ENCODE measurements around the gene SLC7A9.

The SLC7A9 gene

DNA sequence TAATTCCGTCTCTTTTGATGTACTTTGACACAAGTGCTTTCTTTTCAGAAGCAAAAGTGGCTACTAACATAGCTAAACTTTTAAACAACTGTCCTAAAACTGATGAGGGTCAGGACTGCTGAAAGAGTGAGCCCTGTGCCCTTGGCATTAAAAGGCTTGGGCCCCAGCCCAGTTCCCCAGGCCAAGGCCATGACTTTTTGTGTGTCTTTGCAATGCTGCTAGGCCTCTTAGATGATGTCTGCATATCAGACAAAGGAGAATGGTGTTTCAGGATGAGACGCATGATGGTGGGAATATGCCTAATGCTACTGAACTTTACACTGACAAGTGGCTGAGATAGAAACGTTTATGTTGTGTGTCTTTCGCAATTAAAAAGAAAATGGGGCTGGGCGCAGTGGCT is 38.0 kb downstream of the SLC7A9 start:
- Histone ChIP-seq H3K36me3 (ENCODE audit: control insufficient read depth, insufficient read depth, low read length) (no peaks in the 10 kb centered on the region), H3K4me1 (ENCODE audit: control insufficient read depth, insufficient read depth, low read length, poor library complexity, severe bottlenecking) (no peaks in the 10 kb centered on the region), H3K27ac (ENCODE audit: insufficient read depth, low read length, poor library complexity, severe bottlenecking) (no peak overlapping the region), H3K27me3 (replicated peaks; ENCODE audit: control insufficient read depth, insufficient read depth, low read length, poor library complexity, severe bottlenecking) (no peaks in the 10 kb centered on the region), H3K9me3 (ENCODE audit: control insufficient read depth, low read length) (no peaks in the 10 kb centered on the region), H3K4me3 (ENCODE audit: insufficient read depth, low read depth, low read length, poor library complexity, severe bottlenecking) (no peak overlapping the region)
- no peak for DNase-seq

DNA sequence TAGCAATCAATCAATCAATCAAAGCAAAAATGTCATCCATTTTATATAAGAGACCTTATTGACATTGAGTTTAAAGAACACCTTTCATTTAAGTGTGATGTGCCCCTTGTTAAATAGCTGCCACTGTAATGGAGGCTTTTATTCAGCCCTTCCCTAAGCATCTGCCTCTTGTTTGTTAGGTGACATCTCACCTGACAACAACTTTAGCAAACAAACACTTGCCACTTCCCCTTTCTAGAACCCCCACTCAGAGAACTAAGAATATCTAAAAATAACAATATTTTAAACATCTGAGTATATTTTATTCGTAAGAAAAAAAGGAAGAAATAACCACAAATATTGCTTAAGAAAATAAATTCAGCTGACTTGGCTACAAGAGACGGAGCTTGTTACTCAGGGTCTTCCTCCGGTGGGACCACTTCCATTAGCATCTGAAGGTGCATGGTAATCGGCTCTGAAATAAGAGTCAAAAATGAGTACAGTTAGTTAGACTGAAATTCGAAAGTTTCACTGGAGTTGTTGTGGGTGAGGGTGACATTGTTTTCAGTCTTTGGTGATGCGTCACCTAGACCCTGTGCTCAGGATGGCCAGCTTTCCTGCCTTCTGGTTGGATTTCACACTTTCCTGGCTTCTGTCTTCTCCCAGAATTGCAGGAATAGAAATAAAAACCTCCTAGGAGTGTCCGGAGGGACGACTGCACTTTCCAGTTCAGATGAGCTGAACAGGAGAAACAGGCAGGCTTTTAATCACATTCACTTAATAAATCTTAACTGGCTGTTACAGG is 39.1 kb downstream of the SLC7A9 start:
- no peaks in the 10 kb centered on the region for H3K27me3 ChIP-seq (replicated peaks; ENCODE audit: control insufficient read depth, insufficient read depth, low read length, poor library complexity, severe bottlenecking)
- H3K4me3 ChIP-seq (ENCODE audit: insufficient read depth, low read depth, low read length, poor library complexity, severe bottlenecking) = no peak overlapping the region
- no peak overlapping the region for H3K27ac ChIP-seq (ENCODE audit: insufficient read depth, low read length, poor library complexity, severe bottlenecking)
- H3K36me3 ChIP-seq (ENCODE audit: control insufficient read depth, insufficient read depth, low read length) = no peaks in the 10 kb centered on the region
- H3K9me3 ChIP-seq (ENCODE audit: control insufficient read depth, low read length) = no peaks in the 10 kb centered on the region
- no peaks in the 10 kb centered on the region for H3K4me1 ChIP-seq (ENCODE audit: control insufficient read depth, insufficient read depth, low read length, poor library complexity, severe bottlenecking)
- no peak for DNase-seq

DNA sequence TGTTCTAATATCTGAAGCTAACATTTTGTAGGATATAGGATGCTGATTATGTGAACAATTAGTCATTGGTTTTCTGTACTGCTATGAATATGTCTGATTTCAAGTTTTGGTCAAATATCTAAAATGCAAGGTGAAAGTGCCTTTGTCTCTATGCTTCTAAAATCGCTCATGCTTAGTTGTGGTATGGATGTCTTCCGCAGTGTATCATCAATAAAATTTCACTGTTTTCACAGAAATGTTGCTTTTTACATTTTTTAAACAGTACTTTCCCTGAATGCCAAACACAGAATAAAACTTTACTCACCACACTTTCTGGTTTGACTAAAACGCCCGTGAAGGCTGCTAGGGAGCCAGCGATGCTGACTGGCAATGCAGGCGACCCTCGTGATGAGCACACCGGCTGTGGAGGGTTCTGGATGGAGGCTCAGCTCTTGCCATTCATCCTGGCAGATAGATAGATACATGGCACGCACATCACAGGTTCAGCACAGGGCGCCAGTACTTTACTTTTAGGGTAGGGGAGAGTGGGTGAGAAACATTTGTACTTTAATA is 40.1 kb downstream of the SLC7A9 start:
- H3K4me1 ChIP-seq (ENCODE audit: control insufficient read depth, insufficient read depth, low read length, poor library complexity, severe bottlenecking) = no peaks in the 10 kb centered on the region
- no peak for DNase-seq
- no peaks in the 10 kb centered on the region for H3K27me3 ChIP-seq (replicated peaks; ENCODE audit: control insufficient read depth, insufficient read depth, low read length, poor library complexity, severe bottlenecking)
- no peak overlapping the region for H3K27ac ChIP-seq (ENCODE audit: insufficient read depth, low read length, poor library complexity, severe bottlenecking)
- no peaks in the 10 kb centered on the region for H3K9me3 ChIP-seq (ENCODE audit: control insufficient read depth, low read length)
- H3K36me3 ChIP-seq (ENCODE audit: control insufficient read depth, insufficient read depth, low read length) = no peaks in the 10 kb centered on the region
- H3K4me3 ChIP-seq (ENCODE audit: insufficient read depth, low read depth, low read length, poor library complexity, severe bottlenecking) = no peak overlapping the region

GRCh38 chr19:32828643-32829344 is 40.8 kb downstream of the SLC7A9 start:
- no peaks in the 10 kb centered on the region for H3K27me3 ChIP-seq (replicated peaks; ENCODE audit: control insufficient read depth, insufficient read depth, low read length, poor library complexity, severe bottlenecking)
- no peaks in the 10 kb centered on the region for H3K9me3 ChIP-seq (ENCODE audit: control insufficient read depth, low read length)
- no peak overlapping the region for H3K27ac ChIP-seq (ENCODE audit: insufficient read depth, low read length, poor library complexity, severe bottlenecking)
- H3K4me1 ChIP-seq (ENCODE audit: control insufficient read depth, insufficient read depth, low read length, poor library complexity, severe bottlenecking) = no peaks in the 10 kb centered on the region
- no peak for DNase-seq
- no peak overlapping the region for H3K4me3 ChIP-seq (ENCODE audit: insufficient read depth, low read depth, low read length, poor library complexity, severe bottlenecking)
- no peaks in the 10 kb centered on the region for H3K36me3 ChIP-seq (ENCODE audit: control insufficient read depth, insufficient read depth, low read length)

- H3K4me3 ChIP-seq (ENCODE audit: insufficient read depth, low read depth, low read length, poor library complexity, severe bottlenecking) = no peak overlapping the region
- H3K9me3 ChIP-seq (ENCODE audit: control insufficient read depth, low read length) = no peaks in the 10 kb centered on the region
- no peaks in the 10 kb centered on the region for H3K36me3 ChIP-seq (ENCODE audit: control insufficient read depth, insufficient read depth, low read length)
- no peak overlapping the region for H3K27ac ChIP-seq (ENCODE audit: insufficient read depth, low read length, poor library complexity, severe bottlenecking)
- no peaks in the 10 kb centered on the region for H3K27me3 ChIP-seq (replicated peaks; ENCODE audit: control insufficient read depth, insufficient read depth, low read length, poor library complexity, severe bottlenecking)
- no peak for DNase-seq
- no peaks in the 10 kb centered on the region for H3K4me1 ChIP-seq (ENCODE audit: control insufficient read depth, insufficient read depth, low read length, poor library complexity, severe bottlenecking)
These were observed 41.4 kb downstream of the SLC7A9 start for GRCh38 chr19:32828139-32828538.

DNA sequence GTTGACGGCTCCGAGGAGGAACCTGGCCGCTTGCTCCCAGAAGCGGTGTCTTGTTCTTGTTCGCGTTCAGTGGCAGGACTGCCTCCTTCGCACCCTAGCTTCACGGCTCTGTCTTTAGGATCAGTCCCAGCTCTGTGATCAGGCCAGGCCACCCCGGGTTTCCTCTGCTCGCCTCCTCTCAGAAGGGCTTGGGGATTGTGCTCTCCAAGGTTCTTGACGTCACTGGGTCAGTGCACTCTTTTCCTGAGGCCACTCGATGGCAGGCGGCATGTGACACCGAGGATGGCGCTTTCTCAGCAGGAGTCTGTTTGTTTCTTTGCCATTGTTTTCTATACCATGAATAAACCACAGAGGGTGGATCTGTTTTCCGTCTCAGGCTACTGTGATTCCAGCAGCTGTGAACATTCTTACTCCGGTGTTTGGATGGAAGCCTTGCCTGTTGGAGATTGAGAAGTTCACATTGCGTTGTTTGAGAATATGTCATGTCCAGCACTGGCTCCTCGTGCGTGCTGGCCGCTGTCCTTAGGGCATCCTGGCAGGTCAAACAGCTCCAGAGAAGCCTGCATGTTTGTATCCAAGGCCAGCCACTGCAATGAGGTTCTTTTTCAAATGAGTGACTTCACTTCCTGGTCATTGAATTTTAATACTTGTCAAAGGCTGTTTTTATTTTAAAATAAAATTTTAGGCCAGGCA is 44.5 kb downstream of the SLC7A9 start:
- H3K4me3 ChIP-seq (ENCODE audit: insufficient read depth, low read depth, low read length, poor library complexity, severe bottlenecking) = no peak overlapping the region
- no peaks in the 10 kb centered on the region for H3K27me3 ChIP-seq (replicated peaks; ENCODE audit: control insufficient read depth, insufficient read depth, low read length, poor library complexity, severe bottlenecking)

GRCh38 chr19:32824191-32824751 is 45.3 kb downstream of the SLC7A9 start:
- no peak overlapping the region for H3K27ac ChIP-seq (ENCODE audit: insufficient read depth, low read length, poor library complexity, severe bottlenecking)
- H3K4me3 ChIP-seq (ENCODE audit: insufficient read depth, low read depth, low read length, poor library complexity, severe bottlenecking) = no peak overlapping the region
- DNase-seq = no peak
- no peaks in the 10 kb centered on the region for H3K27me3 ChIP-seq (replicated peaks; ENCODE audit: control insufficient read depth, insufficient read depth, low read length, poor library complexity, severe bottlenecking)
- H3K4me1 ChIP-seq (ENCODE audit: control insufficient read depth, insufficient read depth, low read length, poor library complexity, severe bottlenecking) = no peaks in the 10 kb centered on the region
- no peaks in the 10 kb centered on the region for H3K9me3 ChIP-seq (ENCODE audit: control insufficient read depth, low read length)
- no peaks in the 10 kb centered on the region for H3K36me3 ChIP-seq (ENCODE audit: control insufficient read depth, insufficient read depth, low read length)

More for the DNA sequence above, 44.5 kb downstream of the SLC7A9 start:
- Histone ChIP-seq H3K4me1 (ENCODE audit: control insufficient read depth, insufficient read depth, low read length, poor library complexity, severe bottlenecking) (no peaks in the 10 kb centered on the region), H3K36me3 (ENCODE audit: control insufficient read depth, insufficient read depth, low read length) (no peaks in the 10 kb centered on the region), H3K9me3 (ENCODE audit: control insufficient read depth, low read length) (no peaks in the 10 kb centered on the region), H3K27ac (ENCODE audit: insufficient read depth, low read length, poor library complexity, severe bottlenecking) (no peak overlapping the region)
- no peak for DNase-seq

GRCh38 chr19:32823747-32824102 is 45.8 kb downstream of the SLC7A9 start:
- H3K27me3 ChIP-seq (replicated peaks; ENCODE audit: control insufficient read depth, insufficient read depth, low read length, poor library complexity, severe bottlenecking) = no peaks in the 10 kb centered on the region
- no peaks in the 10 kb centered on the region for H3K9me3 ChIP-seq (ENCODE audit: control insufficient read depth, low read length)
- no peak overlapping the region for H3K27ac ChIP-seq (ENCODE audit: insufficient read depth, low read length, poor library complexity, severe bottlenecking)

GRCh38 chr19:32822916-32823746 is 46.4 kb downstream of the SLC7A9 start:
- no peak for DNase-seq
- H3K4me1 ChIP-seq (ENCODE audit: control insufficient read depth, insufficient read depth, low read length, poor library complexity, severe bottlenecking) = no peaks in the 10 kb centered on the region
- H3K9me3 ChIP-seq (ENCODE audit: control insufficient read depth, low read length) = no peaks in the 10 kb centered on the region
- H3K27me3 ChIP-seq (replicated peaks; ENCODE audit: control insufficient read depth, insufficient read depth, low read length, poor library complexity, severe bottlenecking) = no peaks in the 10 kb centered on the region
- H3K36me3 ChIP-seq (ENCODE audit: control insufficient read depth, insufficient read depth, low read length) = no peaks in the 10 kb centered on the region
- no peak overlapping the region for H3K27ac ChIP-seq (ENCODE audit: insufficient read depth, low read length, poor library complexity, severe bottlenecking)
- no peak overlapping the region for H3K4me3 ChIP-seq (ENCODE audit: insufficient read depth, low read depth, low read length, poor library complexity, severe bottlenecking)

More at GRCh38 chr19:32823747-32824102, 45.8 kb downstream of the SLC7A9 start:
- Histone ChIP-seq H3K4me3 (ENCODE audit: insufficient read depth, low read depth, low read length, poor library complexity, severe bottlenecking) (no peak overlapping the region), H3K4me1 (ENCODE audit: control insufficient read depth, insufficient read depth, low read length, poor library complexity, severe bottlenecking) (no peaks in the 10 kb centered on the region), H3K36me3 (ENCODE audit: control insufficient read depth, insufficient read depth, low read length) (no peaks in the 10 kb centered on the region)
- DNase-seq = no peak
